ENCODE data around the gene ZCCHC13.
"Not testable (repeated sequence)": the region's sequence is repeated elsewhere in the genome, so short reads cannot be mapped to it uniquely, and the experiment has no call there.

Gene ZCCHC13

DNA sequence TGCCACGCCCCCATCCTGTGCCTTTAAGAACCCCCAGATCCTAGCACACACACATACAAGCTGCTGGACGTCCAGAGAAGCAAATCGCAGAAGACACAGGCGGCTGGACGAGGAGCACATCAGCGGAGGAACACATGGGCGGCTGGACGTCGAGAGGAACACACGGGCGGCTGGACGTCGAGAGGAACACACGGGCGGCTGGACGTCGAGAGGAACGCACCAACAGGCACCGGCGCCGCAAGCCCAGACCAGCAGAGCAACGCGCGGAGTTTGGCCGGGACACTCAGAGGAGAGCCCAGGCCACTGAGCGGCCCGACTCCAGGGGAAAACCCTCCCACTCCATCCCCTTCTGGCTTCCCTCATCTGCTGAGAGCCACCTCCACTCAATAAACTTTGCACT lies 17.2 kb downstream of the ZCCHC13 start:
- DNase-seq (ENCODE audit: low read depth in 2 of 2) = no peak

DNA sequence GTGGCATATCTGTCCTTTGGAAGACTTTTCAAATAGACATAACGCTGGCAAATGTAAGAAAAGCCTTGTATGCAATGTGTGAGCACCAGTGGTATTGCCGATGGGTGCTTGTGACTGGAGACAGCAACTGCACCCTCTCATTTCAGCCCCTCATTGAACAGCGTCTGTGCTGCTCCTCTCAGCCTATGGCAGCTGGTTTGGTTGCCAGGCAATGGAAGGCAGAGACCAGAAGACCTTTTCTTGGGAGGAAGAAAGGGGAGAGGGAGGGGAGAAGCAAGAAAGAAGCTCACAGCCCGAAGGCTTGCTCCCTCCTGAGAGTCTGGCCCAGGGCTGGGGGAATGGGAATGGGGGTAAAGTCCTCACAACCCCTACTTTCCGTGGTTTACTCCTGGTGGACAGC lies 20.2 kb downstream of the ZCCHC13 start:
- no peak for DNase-seq (ENCODE audit: low read depth in 2 of 2)

DNA sequence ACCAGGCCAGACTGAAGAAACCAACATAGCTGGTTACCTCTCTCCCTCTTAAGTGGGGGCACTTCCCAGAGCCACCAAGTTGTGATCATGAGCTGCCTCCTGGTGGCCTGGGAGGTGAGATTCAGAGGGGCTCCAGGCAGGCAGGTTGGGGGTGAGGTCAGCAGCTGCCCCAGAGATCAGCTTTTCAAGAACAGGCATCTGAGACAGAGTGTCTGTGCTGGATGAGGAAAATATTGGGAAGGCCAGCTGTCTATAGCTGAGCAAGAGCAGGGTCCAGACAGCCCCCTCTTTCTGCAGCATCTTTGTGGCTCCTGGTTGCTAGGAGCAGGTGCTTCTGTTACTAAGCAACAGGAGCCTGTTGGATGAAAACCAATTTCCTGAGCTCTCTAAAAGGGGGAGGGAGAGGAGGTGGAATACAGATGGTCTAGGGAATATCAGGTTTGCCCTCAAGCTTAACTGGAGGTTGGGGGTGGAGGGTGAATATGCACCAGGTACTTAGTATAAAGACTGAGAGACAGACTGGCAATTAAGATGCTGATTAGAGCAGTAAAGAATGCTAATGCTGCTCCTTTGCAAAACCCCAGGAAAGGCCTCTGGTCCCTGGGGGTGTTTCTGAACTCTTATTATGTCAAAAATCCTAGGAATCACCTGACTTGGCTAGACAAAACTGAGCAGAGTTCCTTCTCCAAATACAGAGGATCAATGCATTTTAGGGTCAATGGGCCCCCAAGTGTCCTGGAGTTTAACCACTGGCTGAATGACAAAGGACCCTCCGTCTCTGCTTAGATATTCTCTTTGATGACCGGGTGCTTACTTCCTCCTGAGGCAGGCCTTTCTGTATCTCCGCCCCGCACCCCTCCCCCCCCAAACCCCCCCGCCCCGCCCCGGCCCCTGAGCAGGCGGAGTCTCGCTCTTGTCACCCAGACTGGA lies 21.4 kb downstream of the ZCCHC13 start:
- no peak for DNase-seq (ENCODE audit: low read depth in 2 of 2)

DNA sequence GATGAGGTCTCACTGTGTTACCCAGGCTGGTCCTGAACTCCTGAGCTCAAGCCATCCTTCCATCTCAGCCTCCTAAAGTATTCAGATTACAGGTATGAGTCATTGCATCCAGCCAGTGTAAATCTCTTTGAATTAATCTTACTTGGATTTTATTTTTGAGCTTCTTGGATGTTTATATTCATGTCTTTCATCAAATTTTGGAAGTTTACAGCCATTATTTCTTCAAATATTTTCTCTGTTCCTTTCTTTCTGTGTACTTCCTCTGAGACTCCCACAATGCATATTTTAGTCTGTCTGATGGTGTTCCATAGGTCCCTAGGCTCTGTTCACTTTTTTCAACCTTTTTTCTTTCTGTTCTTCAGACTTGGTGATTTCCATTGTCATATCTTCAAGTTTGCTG lies 34.9 kb downstream of the ZCCHC13 start:
- DNase-seq (ENCODE audit: low read depth in 2 of 2) = no peak

DNA sequence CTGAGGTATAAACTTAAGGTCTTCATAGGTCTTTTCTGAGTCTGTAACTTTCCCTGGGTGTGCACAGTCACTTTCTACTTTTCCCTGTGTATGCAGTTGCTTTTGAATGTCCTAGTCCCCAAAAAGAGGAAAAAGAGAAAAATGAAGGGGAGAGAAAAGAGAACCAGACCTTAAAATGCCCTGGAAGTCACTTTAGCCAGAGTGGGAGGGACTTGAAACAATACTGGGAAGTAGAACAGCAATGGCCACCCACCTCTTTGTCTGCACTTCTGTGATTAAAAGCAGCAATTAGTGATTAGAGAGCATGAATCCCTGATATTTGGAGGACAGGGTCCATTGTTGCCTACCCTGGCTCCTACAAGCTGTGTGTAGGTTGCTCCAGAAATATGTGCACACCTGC lies 36.1 kb downstream of the ZCCHC13 start:
- DNase-seq (ENCODE audit: low read depth in 2 of 2) = no peak

DNA sequence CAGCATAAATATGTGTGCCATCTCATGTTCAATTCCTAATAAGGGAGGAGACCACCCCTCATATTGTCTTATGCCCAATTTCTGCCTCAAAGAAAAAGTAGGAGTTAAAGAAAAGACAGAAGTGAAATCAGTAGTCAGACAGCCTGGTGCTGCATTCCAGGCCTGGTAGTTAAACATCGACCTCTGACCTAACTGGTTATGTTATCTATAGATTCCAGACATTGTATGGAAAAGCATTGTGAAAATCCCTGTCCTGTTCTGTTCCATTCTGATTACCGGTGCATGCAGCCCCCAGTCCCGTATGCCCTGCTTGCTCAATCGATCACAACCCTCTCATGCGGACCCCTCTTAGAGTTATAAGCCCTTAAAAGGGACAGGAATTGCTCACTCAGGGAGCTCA lies 38.2 kb downstream of the ZCCHC13 start:
- DNase-seq (ENCODE audit: low read depth in 2 of 2) = not testable (repeated sequence)

DNA sequence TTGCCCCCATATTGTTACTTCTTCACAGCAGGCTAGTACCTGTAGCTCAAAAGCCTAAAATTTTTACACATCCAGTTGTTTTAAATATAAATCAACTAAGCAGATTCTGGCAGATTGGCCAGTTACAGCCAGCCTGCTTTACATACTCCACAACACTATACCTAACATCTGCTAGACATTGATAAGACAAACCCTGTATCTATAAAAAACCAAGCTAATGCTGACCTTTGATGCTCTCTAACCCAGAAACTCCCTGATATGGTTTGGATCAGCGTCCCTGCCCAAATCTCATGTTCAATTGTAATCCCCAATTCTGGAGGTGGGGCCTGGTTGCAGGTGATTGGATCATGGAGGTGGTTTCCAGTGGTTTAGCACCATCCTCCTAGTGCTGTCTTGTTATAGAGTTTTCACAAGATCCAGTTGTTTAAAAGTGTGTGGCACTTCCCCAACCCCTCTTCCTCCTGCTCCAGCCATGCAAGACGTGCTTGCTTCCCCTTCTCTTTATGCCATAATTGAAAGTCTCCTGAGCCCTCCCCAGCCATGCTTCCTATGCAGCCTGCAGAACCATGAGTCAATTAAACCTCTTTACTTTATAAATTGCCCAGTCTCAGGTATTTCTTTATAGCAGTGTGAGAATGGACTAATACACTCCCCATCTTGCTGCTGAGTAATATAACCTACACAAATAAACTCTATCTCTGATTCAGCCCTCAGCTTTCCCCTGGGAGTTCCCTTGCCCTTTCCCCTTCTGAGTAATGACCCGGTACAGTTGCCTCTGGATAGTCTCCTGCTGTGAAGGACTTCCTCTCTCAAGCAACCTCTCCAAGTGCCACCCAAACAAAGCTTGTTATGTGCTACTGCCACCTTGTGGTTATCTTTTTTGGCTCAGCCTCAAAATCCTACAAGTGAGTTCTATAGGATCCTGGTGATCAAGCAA lies 39.6 kb downstream of the ZCCHC13 start:
- DNase-seq (ENCODE audit: low read depth in 2 of 2) = peak in 1 of 2 experiments; percentile 0

DNA sequence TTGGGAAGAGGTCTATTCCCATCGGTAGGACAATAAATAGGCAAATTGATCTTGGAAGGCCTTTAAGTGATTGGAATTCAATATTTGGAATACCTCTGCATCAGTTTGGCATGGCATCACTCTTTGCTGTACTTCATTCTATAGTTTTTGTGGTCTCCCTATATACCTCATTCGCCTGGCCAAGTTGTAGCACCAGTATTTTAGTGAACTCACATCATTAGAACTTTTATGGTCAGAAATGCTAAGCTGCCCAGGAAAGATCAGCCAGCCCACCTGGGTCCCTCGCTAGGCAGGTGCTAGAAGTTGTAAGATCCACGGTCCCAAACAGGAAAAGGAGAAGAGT lies 40.3 kb downstream of the ZCCHC13 start:
- no peak for DNase-seq (ENCODE audit: low read depth in 2 of 2)

DNA sequence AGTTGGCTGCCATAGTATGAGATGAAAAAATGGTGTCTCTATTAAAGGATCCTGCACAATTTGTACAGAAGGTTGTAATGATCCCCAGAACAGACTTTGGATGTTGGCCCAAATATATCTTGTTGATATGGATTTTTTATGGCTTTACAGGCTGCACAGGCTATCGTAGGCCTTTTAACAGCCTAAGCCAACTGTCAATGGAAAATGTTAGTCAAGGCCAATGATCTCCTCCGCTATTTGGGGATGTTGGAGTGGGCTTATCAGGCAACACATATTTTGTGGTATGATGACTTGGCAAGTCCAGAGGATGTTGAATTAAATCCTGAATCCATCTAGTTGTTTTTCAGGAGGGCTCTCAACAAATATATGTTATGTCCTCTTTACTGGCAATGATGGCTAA lies 42.1 kb downstream of the ZCCHC13 start:
- no peak for DNase-seq (ENCODE audit: low read depth in 2 of 2)

DNA sequence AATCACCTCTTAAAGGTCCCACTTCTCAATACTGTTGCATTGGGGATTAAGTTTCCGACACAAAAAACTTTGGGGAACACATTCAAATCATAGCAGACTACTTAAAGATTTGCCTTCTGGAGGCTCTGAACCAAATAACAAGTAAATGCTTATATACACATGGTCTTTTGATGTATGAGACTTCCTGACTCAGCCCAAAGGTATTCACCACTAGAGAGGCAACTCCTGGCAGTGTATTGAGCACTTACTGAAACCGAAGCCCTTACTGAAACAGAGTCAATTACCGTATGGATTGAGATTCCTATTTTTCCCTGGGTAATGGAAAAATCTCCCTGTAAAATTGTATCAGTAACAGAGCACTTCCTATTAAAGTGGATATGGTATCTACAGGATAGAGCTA lies 45.4 kb downstream of the ZCCHC13 start:
- DNase-seq (ENCODE audit: low read depth in 2 of 2) = no peak

DNA sequence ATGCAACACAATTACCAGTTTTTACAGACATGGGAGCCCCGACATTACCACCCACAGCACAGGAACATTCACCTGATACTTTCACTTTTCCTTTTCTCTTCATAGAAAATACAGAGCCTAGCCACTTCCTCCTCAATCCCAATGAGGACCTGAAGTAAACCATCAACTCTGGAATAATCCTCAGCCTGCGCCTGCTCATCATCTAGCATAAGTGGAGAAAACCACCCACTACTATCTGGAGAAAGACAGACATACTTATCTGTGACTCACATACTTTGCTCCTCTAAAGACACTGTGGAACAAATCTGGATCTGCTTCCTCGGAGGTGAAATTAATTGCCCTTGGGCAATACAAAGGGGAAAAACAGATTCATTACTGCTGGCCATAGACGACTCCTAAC lies 47.8 kb downstream of the ZCCHC13 start:
- DNase-seq (ENCODE audit: low read depth in 2 of 2) = no peak

DNA sequence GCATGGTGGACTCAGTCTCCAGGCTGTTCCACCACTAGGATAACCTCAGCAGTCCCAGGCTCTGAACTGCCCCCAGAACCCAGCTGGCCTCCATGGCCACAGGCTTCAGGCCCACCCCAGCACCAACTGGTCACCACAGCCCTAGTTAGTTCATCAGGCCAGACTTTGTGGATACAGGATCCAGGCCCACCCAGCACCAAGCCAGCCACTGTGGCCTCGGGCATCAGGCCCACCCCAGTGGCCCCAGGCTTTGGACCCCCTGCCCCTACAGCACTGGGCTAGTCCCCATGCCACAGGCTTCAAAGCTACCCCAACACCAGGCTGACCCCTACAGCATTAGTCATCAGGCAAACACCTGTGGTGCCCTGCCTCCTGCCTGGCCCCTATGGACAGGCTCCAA lies 50.0 kb downstream of the ZCCHC13 start:
- DNase-seq (ENCODE audit: low read depth in 2 of 2) = no peak

Data from stimulated activated CD4-positive, alpha-beta T cell treated with anti-CD3 and anti-CD28 coated beads, Interleukin-12 subunit alpha, Interleukin-12 subunit beta, amount 100 ng/mL, for 24 hours (primary cell).